ENCODE data around the gene LINC00237.
A peak's percentile ranks its signal among the peaks of the same experiment; 100 is the strongest.

LINC00237 gene
- total RNA-seq: 0 to 0.39 (median 0) reads per million in 3 experiments

DNA sequence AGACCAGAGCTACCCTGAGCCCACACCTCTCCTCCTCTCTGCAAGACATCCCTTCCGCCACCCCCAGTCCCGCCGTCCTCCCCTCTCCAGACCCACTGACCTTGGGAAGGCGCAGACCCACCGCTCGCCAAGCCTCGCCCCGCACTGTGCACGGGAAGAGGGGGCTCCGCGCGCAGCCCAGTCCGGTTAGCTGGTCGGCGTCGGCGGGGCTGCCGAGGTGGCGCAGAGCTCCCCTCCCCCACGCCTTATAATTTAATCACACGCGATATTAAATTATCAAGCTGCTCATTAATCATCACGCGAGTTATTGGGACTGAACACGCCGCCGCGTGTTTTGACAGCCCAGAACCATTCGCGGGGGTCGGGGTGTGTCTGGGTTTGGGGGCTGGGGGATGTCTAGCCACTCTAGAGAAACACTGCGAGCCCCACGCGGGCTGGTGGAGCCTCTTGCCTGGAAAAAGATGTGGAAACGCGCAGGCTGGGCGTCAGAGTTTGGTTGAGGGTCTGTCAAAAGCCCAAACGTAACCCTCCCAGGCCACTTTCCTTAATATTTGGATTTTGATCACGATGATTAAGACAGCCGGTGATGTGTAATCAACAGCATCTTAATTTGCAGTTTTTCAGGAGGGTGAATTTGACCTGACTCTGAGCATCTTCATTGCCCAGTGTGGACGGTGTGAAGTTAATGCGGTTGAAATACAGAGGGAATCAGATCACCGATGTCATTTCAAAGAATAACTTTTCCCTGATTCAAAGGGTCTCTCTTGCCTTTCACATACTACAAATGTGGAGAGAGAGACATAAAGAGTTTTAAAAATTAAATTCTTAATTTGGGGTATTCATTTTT, at the start of gene LINC00237:
LINC00237 (minus strand) TSS at position 188 of the 847 bp plus-strand sequence.
- DNase-seq: no peak

DNA sequence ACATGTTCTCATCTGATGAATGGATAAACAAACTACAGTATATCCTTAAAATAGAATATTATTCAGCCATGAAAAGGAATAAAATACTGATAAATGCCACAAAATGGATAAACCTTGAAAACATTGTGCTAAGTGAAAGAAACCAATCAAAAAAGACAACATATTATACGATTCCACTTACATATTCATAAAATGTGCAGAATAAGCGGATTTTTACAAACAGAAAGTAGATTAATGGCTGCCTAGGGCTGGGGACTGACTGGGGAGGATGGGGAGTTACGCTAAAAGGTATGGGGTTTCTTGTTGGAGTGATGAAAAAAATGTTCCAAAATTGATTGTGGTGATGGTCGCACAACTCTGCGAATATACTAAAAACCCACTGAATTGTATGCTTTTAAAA, 49.1 kb upstream of the LINC00237 start:
- no peak for DNase-seq

DNA sequence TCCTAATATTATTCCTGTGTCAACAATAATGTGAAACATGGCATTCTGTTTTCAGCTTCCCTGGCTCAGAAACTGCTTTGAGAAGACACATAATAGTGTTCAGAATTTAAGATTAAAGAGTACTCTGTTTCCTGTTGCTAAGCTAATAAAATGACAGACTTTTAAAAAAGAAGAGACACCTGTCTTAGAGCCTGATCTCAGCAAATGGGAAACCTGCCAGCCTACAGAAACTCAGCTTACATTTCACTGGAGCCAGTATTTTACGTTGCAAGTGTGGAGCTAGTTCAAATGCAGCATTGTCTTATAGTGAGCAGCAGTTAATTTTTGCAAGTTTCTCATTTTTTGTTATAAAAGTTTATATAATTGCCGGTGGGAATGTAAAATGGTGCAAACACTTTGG, 48.5 kb upstream of the LINC00237 start:
- no peak for DNase-seq

DNA sequence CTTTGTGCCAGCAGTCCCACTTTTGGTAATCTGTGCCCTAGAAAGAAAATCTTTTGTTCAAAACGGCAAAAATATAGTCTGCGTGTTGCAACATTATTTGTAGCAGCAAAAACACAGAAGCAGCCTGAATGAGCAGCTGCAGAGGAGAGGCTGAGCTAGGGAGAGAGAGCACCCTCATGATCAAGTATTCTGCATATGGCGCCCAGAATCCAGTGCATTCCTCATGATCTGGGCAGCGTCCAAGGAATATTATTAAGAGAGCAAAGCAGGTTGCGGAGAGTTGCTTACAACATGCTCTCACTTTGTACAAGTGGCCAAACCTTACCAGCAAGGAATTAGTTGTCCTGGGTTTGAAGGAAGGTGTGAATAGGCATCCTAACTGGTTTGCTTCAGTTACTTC, 45.6 kb upstream of the LINC00237 start:
- DNase-seq: no peak

DNA sequence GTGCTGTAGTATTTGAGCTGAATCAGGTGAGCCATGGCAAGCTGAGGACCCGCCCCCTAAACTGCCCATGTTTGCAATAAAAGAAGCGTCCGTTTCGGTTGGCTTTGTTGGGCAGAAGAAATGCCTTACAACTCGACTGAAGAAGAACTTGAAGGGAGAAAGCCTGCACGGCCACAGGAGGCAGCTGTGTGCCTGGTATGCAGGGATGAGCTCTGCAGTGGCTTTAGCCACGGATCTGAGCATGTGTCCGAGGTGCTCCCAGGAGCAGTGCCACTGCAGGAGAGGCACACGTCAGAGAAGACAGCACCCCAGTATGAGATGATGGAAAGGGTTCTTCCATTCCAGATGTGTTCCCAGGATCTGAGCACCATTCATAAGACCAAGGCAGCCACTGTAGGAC, 43.2 kb upstream of the LINC00237 start:
- DNase-seq: no peak

DNA sequence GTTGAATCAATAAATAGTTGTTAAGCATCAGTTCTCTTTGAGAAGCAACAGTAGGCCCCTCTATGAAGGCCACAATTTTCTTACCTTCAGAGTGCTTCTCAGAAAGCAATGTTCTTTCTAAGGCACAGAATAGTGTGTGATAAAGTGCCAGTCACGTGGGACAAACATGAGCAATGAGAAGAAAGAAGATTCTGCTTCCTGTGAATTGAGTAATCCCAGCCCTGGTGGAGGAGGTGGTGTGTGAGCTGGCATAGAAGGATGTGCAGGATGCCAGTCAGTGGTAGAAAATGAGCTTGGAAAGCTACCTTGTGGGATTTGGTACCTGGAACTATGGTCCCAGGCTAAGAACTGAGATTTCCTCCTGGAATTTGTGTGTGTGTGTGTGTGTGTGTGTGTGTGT, 41.4 kb upstream of the LINC00237 start:
- no peak for DNase-seq

DNA sequence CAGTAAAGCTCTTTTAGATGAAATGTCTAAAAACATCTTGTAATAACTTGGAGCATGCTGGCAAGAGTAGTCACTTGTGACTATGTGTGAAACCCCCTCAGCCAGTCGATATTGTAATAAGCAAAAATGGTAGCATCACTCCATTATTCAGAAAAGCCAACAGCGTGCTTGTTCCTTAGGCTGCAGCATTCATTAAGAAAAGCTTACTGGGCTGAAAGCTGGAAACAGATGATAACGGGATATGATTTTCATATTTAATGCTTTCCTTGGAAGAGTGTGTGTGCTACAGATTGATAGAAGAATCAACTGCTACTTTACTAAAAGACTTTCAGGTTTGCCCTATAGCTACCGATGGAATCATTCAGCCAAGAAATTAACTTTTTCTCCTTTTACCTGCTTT, 40.1 kb upstream of the LINC00237 start:
- no peak for DNase-seq

DNA sequence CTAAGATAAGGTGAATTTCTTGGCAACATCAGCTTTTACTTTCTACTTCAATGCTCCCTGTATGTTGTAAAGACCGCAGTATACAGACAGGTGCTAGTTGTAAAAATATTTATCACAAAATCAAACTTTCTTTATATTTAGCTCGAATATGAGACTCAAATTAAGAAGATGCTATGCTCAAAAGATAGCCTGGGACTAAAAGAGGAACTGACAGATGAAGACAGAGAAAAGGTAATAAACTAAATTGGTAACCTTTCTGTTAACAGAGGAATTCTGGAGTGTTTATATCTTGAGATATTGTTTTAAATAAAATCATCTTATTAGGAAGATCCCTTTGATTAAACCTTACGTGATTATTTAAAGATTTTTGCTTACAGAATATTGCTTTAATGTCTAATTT, 39.3 kb upstream of the LINC00237 start:
- DNase-seq: no peak

DNA sequence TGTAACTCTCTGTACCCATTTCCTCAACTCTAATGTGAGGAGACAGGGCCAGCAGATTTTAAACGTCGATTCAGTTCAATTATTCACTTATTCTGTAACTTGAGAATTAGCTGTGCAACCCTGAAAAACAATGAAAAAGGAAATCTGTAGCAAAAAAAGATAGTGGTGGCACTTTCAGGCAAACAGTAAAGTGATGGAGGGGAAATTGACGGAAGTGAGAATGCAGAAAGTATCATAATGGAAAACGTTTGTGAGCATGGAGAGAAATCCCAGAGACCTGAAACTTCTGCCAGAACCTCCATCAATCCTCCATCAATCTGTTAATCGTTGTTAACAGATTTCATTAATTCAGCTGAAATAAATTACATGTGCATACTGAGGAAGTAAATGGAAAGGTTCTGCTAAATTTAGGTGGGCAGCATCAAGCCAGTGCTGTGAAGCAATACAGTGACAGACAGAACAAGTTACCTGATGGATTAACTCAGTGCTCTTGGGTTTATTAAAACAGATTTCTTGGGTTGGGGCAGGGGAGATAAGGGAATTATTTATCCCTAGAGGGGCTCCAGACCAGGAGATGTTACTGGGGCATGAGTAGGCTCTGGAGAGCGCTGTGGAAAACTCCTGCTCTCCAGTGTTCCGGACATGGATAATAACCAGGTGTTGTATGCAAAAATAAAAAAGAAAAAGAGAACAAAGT, 37.2 kb upstream of the LINC00237 start:
- DNase-seq: no peak

DNA sequence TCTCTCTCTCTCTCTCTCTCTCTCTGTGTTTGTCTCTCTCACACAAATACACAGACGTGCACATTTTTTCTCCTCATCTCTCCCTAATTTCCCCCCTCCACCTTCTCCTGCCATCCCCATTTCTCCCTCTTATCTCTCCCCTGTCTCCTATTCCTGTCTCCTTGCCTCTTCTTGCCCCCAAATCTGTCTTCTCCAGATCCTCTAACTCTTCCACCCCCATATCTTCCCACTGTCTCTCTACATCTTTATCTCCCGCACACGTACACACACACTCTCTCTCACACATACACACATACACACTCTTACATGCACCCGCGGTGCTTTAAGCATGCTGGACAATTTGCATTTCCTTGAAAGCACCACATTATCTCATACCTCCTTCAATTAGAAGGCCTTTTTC, 35.7 kb upstream of the LINC00237 start:
- DNase-seq: no peak

DNA sequence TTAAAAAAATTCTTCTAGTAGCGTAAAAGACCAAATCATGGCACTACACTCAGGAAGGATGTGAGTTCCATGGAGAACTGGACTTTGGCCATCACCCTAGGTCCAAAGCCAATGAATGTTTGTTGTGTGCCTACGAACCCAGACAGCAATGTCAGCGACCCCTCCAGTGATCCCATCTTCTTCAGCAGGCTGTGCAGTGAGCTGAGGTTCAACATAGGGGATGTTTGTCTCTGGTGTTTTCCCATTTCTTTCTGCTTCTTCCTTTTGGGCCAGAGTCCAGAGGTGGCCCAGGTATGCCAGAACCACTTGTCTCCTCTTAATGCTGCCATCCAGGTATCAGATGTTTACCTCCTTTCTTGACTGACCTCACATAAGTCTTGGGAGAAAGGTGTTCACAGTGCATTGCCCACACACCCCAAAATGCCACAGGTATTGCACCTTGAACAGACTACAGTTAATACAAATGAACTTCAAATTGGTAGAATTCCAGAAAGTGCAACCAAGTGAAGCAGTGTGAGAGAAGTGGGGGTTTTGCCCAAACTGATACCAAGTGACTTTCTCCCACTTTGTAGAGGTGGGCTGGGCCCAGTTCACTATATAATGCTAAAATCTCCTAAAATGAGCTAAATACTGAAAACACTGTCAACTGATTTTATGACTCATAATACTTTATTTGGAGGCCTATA, 33.9 kb upstream of the LINC00237 start:
- no peak for DNase-seq

DNA sequence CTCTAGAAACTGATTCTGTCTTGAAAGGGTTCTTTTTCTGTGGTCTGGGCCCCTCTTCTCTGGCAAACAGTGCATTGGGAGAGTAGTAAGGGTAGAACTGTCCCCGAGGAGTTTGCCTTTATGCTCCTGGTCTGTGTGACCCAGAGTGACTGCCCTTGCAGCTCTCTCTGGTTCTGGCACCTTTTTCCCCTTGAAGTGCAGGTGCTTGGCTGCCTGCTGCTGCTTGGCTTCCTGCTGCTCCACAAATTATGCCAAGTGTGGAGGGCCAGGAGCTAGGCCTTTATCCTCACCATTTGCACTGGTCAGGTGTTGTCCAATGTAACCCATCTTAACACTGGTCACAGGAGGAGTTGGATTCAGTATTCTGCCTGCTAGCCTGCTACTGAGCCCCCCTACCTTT, 30.9 kb upstream of the LINC00237 start:
- no peak for DNase-seq

DNA sequence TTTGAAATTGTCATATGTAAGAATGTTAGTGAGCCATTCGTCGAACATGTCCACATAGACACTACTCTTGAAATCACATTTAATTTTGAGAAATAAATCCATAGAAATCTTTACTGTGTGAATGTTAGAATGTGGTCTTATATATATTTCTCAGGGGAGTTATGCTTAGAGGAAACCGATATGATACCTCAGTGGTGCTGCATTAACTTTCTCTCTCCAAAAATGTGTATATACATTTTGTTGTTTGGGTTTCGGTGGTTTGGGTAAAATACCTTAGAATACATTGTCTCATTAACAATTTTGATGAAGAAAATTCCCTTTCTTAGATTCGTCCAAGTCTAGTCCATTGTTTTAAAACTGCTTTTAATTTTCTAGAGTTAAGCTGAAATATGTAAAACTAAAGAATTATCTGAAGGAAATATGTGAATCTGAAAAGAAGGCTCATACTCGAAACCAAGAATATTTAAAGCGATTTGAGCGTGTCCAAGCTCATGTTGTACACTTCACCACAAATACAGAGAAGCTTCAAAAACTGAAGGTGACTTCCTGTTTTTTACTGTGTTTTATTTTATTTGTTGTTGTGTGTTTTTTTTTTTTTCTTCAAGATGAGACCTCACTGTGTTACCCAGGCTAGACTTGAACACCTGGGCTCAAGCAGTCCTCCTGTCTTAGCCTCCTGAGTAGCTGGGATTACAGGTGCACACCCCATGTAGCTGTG, 30.0 kb upstream of the LINC00237 start:
- no peak for DNase-seq

DNA sequence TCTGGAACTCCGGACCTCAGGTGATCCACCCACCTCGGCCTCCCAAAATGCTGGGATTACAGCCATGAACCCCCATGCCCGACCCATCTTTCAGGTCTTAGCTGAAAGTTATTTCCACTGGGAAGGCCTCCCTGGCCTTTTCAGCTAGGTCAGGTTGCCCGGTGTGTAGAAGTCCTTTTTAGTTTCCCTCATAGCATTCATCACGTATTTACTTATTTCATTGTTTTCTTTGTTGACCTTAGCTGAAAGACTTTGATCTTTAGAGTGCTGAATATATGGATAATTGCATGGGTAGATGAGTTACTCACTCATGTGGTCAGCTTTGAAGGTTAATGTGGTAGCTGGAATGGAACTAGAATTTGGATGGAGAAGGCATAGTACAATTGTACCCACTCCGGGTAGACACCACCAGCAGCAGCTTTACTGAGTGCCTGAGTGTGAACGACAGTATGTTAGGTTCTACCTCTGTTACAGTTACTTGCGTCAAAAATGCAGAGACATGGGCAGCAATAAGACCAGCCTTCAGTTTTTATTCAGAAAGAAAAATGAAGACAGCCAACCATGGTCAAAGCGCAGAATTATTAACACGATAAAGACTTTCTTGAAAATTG, 28.8 kb upstream of the LINC00237 start:
- no peak for DNase-seq

DNA sequence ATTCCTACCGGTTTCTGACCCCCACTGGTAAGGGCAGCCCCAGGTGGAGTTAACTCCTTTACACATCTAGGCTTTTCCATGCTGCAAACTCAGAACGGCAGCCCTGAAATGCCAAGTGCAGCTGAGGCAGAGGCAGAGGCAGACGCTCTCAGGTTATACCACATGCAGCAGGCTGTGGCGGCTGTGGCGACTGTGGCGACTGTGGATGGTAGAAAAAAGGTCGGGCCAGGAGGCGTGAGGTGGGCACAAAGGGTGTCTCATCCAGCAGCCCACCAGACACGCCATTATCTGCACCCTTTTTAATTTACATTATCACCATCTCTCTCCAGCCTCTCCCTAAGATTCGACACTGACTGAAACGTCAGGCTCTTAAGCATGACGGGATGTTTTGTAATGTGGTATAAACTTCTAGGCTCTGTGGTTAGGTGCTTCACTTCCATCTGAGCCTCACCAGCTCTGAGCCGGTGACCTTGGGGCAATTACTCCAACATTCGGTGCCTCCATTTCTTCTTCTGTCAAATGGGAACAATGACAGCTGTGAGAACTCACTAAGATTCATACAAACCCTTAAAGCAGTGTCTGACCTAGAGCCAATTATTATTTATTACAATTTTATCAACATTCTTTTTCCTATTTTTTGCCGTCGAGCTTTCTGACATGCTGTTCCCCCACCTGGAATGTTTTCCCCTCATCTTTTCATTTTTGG, 27.9 kb upstream of the LINC00237 start:
- DNase-seq: no peak

DNA sequence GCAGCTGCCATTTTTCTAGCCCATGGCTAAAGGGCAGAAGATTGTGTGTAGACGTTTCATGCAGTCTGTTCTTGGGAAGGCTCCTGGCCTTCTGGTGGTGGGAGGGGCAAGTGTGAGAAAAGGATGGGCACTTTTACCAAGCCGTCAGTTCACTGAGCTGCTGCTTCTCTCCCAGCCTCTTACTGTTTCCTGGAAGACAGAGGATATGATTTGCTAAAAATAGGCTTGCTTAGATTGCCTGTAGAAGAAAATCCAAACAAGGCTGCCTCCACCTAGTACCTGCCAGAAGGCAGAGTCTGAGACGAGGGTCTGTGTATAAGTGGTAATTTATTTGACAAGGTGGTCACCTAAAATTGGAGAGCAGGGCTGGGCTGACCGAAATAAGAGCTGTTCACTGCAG, 27.2 kb upstream of the LINC00237 start:
- DNase-seq: no peak

DNA sequence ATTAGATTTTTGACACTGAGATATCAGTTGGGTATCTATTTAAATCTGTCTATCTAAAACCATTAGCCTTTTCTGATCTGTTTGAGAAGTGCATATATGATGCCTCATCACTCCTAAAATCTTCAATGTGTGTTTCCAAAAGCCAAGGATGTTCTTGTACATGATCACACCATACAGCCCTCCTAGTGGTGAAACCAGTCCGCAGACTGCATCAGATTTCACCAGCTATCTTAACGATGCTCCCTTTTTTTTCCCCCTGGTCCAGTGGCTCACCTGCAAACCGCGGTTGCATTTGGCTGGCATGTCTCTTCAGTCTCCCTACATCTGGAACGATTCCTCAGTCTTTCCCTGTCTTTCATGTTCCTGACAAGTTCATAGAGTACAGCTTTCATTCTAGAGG, 23.7 kb upstream of the LINC00237 start:
- DNase-seq: no peak

DNA sequence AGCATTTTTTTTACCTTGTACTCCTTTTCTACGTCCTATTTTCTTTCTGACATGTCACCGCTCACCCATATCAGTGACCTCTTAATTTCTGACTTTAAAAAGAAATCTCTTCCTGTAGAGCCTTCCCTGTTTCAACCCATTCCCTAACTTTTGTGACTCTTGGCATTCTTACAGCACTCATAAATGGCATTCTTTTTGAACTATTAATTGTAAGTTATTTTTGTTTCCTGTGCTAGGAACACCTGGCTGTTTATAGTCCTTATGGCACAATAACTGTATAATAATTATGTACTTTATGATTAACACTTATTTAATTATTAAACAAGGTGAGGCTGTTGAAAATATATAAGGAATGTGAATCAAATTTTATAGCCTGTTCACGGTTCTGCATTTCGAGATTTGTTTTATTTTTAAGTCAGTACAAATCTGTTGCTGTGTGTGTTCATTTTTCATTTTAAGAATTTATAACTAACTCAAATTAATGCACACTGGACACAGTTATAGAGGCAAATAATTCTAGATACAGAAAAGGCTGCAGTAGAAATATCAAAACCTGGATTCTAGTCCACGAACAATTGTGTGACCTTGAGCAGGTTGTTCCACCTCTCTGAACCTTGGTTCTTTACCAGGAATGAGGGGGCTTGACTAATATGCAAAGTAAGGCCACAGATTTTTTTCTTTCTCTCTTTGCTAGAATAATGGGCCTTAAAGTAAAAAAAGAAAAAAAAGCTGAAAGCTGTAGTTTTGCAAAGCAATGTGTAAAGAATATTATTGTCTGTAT, 21.2 kb upstream of the LINC00237 start:
- no peak for DNase-seq

DNA sequence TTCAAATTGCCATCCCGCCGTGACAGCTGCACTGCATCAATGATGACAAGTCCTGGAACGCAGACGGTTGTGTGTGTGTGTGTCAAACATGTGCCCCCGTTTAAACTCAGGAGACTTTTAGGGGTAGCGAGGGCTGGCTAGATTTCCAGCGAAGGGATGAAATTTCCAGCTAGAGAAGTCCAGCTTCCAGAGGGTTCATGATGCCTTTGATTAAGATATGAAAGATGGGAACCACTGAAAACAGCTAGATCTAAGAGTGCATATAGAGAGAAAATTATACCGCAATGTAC, 20.4 kb upstream of the LINC00237 start:
- DNase-seq: no peak

DNA sequence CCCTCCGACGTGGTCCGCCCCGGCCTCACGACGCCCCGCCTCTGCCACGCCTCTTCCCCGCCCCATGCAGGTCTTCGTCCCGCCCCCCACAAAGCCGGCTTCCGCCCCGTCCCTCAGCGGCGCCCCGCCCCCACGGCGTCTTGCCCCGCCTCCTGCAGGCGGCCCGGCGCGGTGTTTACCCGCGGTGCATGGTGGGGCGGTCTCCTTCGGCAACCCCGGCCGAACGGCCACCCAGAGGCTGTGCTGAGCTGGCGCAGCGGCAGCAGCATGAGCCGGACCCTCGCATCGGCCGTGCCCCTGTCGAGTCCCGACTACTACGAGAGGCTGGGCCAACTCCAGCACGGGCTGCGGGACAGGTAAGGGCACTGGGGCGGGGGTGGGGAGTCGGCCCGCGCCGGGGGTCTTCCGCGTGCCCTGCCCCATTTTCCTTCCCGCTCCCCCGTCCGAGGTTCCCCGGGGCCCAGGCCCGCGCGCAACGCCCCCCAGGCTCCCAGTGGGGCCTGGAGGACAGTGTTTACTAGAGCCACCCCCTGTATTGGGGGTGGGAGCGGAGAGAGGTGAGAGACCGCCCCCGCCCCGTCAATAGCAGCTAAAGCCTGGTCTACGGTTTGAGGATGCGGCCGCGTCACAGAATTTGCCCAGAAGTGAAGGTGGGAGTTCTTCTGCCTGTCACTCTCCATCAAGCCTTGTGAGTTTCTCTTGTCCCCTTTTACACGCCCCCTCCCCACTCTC, 19.9 kb upstream of the LINC00237 start, which contains the start of gene KIZ:
KIZ (plus strand) TSS at position 234 of the 732 bp plus-strand sequence; CDS start at position 268, 34 bp downstream.
- peak; percentile 96 for DNase-seq
